ENCODE results near the gene CCDC86.

The CCDC86 gene

GRCh38 chr11:60899046-60899936 lies 57.4 kb downstream of the CCDC86 start:
- DNase-seq: peak; percentile 71

DNA sequence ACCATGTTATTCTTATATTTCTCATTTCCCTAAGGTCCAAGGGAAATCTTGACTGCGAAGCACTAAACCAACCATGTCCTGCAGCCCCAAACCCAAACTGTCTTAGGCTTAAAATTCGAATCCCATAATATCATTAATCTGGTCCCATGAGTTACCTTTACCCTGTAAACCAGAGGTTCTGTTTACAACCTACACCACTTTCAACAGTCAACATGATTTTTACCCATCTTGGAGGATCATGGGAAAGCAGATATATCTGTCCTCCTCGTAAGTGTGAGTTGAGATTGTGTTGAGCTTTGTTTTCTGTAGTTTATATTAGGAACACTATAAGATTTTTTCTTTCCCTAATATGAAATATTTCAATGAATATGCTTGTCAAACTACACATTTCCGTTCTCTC lies 58.1 kb downstream of the CCDC86 start:
- DNase-seq: no peak

Data from NCI-H69 (cell line).